Common myeloid progenitor, CD34-positive (primary cell): ENCODE results near the gene DDR1.

ENCODE experiments used
- CTCF ChIA-PET: fragments of 350-600 bp; sonication (Branson Sonifier 250); formaldehyde crosslinking; loops from one replicate; lab custom pipeline; 2021; ENCODE audit warnings: antibody characterized with exemption; lab: Charles Lee
- POLR2A ChIA-PET: fragments of 350-600 bp; sonication (Branson Sonifier 250); formaldehyde crosslinking; loops from one replicate; lab custom pipeline; 2021; ENCODE audit warnings: antibody characterized with exemption; lab: Charles Lee
- DNase-seq, 3 donors: peaks; one replicate each; pipeline versions ENCODE4 v3.0.0 to v3.0.0-alpha.2; 2013
- H3K27ac ChIP-seq, 2 experiments: 1 replicate in 1 of 2; 2 replicates in 1 of 2; pipeline ENCODE4 v1.7.0; 2013; ENCODE audit warnings: inconsistent platforms in 2 of 2, low read length in 2 of 2, mild to moderate bottlenecking in 2 of 2, low read depth in 1 of 2, moderate library complexity in 1 of 2; ENCODE audit not compliant: severe bottlenecking in 2 of 2, insufficient read depth in 1 of 2, poor library complexity in 1 of 2
- H3K27me3 ChIP-seq, 5 experiments: replicated peaks in 2 of 5; 1 replicate in 3 of 5; 2 replicates in 2 of 5; pipeline versions ENCODE4 v1.6.1 to v1.7.0; 2013; ENCODE audit warnings: low read length in 4 of 5, mild to moderate bottlenecking in 2 of 5, moderate library complexity in 2 of 5, inconsistent platforms in 1 of 5; ENCODE audit not compliant: insufficient read depth in 5 of 5, control insufficient read depth in 4 of 5
- H3K36me3 ChIP-seq, 4 experiments: 1 replicate in 2 of 4; 2 replicates in 2 of 4; pipeline versions ENCODE4 v1.6.1 to v1.7.0; 2013; ENCODE audit warnings: low read length in 3 of 4, control low read depth in 1 of 4, mild to moderate bottlenecking in 1 of 4; ENCODE audit not compliant: control insufficient read depth in 4 of 4, insufficient read depth in 4 of 4
- H3K4me1 ChIP-seq, 4 experiments: 1 replicate in 3 of 4; 2 replicates in 1 of 4; pipeline versions ENCODE4 v1.6.1 to v1.7.1; 2013; ENCODE audit warnings: low read length in 3 of 4, mild to moderate bottlenecking in 3 of 4, control low read depth in 1 of 4, inconsistent platforms in 1 of 4, moderate library complexity in 1 of 4; ENCODE audit not compliant: control insufficient read depth in 4 of 4, insufficient read depth in 4 of 4; ENCODE audit errors: control extremely low read depth in 1 of 4
- H3K4me3 ChIP-seq, 7 experiments: 1 replicate in 4 of 7; 2 replicates in 3 of 7; pipeline versions ENCODE4 v1.5.1 to v1.7.0; 2013; ENCODE audit warnings: mild to moderate bottlenecking in 7 of 7, low read length in 6 of 7, moderate library complexity in 6 of 7, inconsistent platforms in 2 of 7, low read depth in 2 of 7, control low read depth in 1 of 7; ENCODE audit not compliant: insufficient read depth in 4 of 7, control insufficient read depth in 1 of 7; ENCODE audit errors: extremely low read depth in 1 of 7
- H3K9me3 ChIP-seq, 5 experiments: 1 replicate in 4 of 5; 2 replicates in 1 of 5; pipeline versions ENCODE4 v1.6.1 to v1.7.1; 2013; ENCODE audit warnings: low read length in 4 of 5, mild to moderate bottlenecking in 2 of 5, inconsistent platforms in 1 of 5, low read depth in 1 of 5, moderate library complexity in 1 of 5; ENCODE audit not compliant: control insufficient read depth in 4 of 5, insufficient read depth in 2 of 5; ENCODE audit errors: control extremely low read depth in 1 of 5
- WGBS: methylation state at CpG from one replicate; pipeline ENCODE4 v1.1.5; 2013; ENCODE audit not compliant: insufficient coverage; 5-methylcytosine and 5-hydroxymethylcytosine counted together

The DDR1 gene

GRCh38 chr6:30944051-30944450 lies 59.7 kb downstream of the DDR1 start:
- Histone ChIP-seq H3K27ac (no peak overlapping the region), H3K36me3 (no peaks in the 10 kb centered on the region), H3K4me3 (no peak overlapping the region), H3K9me3 (no peaks in the 10 kb centered on the region), H3K27me3 (peaks cover 0 to 58% (median 20%) of the 10 kb centered on the region in 5 experiments), H3K4me1 (no peaks in the 10 kb centered on the region)
- WGBS: 97% methylated on average over 3 of the region's 4 CpGs
- ChIA-PET POLR2A (interaction anchor here (0.6 kb wide), 1 partner anchor 11 kb away, joined by 3 read pairs; no protein-coding TSS in a partner anchor), CTCF (no interaction called here)
- DNase-seq: no peak

DNA sequence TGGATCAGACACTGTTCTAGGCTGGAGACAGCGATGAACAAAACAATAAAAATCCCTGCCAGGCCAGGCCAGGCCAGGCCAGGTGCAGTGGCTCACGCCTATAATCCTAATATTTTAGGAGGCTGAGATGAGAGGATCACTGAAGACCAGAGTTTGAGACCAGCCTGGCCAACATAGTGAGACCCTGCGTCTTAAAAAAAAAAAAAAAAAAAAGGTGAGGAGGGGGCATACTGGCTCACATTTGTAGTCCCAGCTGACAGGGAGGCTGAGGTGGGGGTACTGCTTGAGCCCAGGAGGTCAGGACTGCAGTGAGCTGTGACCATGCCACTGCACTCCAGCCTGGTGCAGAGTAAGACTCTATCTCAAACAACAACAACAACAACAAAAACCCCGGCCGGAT lies 61.0 kb downstream of the DDR1 start:
- Histone ChIP-seq H3K4me1 (no peaks in the 10 kb centered on the region), H3K9me3 (peaks cover 0 to 3% (median 0%) of the 10 kb centered on the region in 5 experiments), H3K27me3 (peaks cover 0 to 56% (median 20%) of the 10 kb centered on the region in 5 experiments), H3K27ac (no peak overlapping the region), H3K36me3 (no peaks in the 10 kb centered on the region), H3K4me3 (no peak overlapping the region)
- POLR2A ChIA-PET: no interaction called here
- CTCF ChIA-PET: no interaction called here
- no peak for DNase-seq
- WGBS: 100% methylated on average over 2 of the region's 5 CpGs

DNA sequence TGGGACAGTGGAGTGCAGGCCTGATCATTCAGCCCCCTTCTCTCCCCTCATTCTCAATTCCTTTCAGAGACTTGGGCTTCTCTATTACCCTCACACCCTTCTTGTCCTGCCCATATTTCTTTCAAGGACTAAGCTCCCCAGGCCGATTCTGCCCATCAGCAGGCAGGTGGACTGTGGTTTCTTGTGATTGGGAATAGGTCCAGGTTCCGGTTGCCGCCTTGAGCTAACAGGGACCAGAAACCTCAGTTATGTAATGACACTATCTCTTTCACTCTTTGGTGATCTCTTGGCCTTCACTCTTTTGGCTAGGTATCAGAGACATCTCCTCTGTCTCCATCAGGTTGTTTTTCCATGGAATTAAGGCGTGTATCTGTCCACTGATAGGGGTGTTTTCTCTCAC lies 62.9 kb downstream of the DDR1 start:
- ChIA-PET CTCF (interaction anchor here (1.2 to 1.8 kb wide), 3 partner anchors 97 to 140 kb away, joined by 3 to 6 read pairs (median 3); no protein-coding TSS in a partner anchor), POLR2A (no interaction called here)
- Histone ChIP-seq H3K4me1 (no peaks in the 10 kb centered on the region), H3K4me3 (no peak overlapping the region), H3K27me3 (peaks cover 7 to 54% (median 24%) of the 10 kb centered on the region in 5 experiments), H3K9me3 (peaks cover 0 to 6% (median 0%) of the 10 kb centered on the region in 5 experiments), H3K36me3 (no peaks in the 10 kb centered on the region), H3K27ac (no peak overlapping the region)
- no peak for DNase-seq
- WGBS: no CpG with 5 or more reads among the region's 4 CpGs

- ChIA-PET POLR2A (no interaction called here), CTCF (no interaction called here)
- 100% methylated on average over 6 of the region's 6 CpGs for WGBS
- no peaks in the 10 kb centered on the region for H3K36me3 ChIP-seq
- H3K4me3 ChIP-seq: no peak overlapping the region
- no peak overlapping the region for H3K27ac ChIP-seq
- H3K4me1 ChIP-seq: no peaks in the 10 kb centered on the region
- no peak for DNase-seq
- peaks cover 8 to 54% (median 27%) of the 10 kb centered on the region in 5 experiments for H3K27me3 ChIP-seq
- peaks cover 0 to 6% (median 0%) of the 10 kb centered on the region in 5 experiments for H3K9me3 ChIP-seq
Measured at GRCh38 chr6:30948811-30949210, 64.5 kb downstream of the DDR1 start.
